Astrocyte (in vitro differentiated cells and primary cell): ENCODE results near the gene PNPLA3. TPM values are rescaled to one million over a fixed set of nuclear protein-coding genes. Genes with fewer than 3 reads are reported as not detected.

ENCODE experiments used
- DNase-seq: peaks from one replicate; pipeline ENCODE4 v3.0.0-alpha.2; 2010; ENCODE audit warnings: low read depth
- FAIRE-seq: peaks from 2 replicates; lab custom pipeline; 2011; peaks lifted over from hg19 to GRCh38; lab: Jason Lieb, UNC
- H2AFZ ChIP-seq: 2 replicates; pipeline ENCODE4 v1.6.0; 2012; ENCODE audit warnings: low read depth, low read length, inconsistent platforms
- H3K27ac ChIP-seq: 2 replicates; pipeline ENCODE4 v1.5.1; 2011; ENCODE audit warnings: low read depth, low read length, inconsistent platforms
- H3K27me3 ChIP-seq: 2 replicates; pipeline ENCODE4 v1.6.0; 2011; ENCODE audit warnings: low read length, inconsistent platforms; ENCODE audit not compliant: insufficient read depth
- H3K36me3 ChIP-seq: 2 replicates; pipeline ENCODE4 v1.5.1; 2011; ENCODE audit warnings: low read length, inconsistent platforms; ENCODE audit not compliant: insufficient read depth
- H3K4me1 ChIP-seq: 2 replicates; pipeline ENCODE4 v1.5.1; 2011; ENCODE audit warnings: low read length, inconsistent platforms; ENCODE audit not compliant: insufficient read depth
- H3K4me2 ChIP-seq: 2 replicates; pipeline ENCODE4 v1.6.0; 2012; ENCODE audit warnings: low read length, inconsistent platforms
- H3K4me3 ChIP-seq: 2 replicates; pipeline ENCODE4 v1.5.1; 2011; ENCODE audit warnings: low read depth, mild to moderate bottlenecking, low read length, inconsistent platforms; ENCODE audit not compliant: insufficient read depth
- H3K79me2 ChIP-seq: 2 replicates; pipeline ENCODE4 v1.6.0; 2012; ENCODE audit warnings: mild to moderate bottlenecking, low read length, inconsistent platforms; ENCODE audit not compliant: insufficient read depth
- H3K9ac ChIP-seq: 2 replicates; pipeline ENCODE4 v1.6.0; 2012; ENCODE audit warnings: mild to moderate bottlenecking, low read length, inconsistent platforms
- H3K9me3 ChIP-seq: 2 replicates; pipeline ENCODE4 v1.5.1; 2012; ENCODE audit warnings: low read depth, mild to moderate bottlenecking, low read length, inconsistent platforms; ENCODE audit not compliant: insufficient read depth
- H4K20me1 ChIP-seq: 2 replicates; pipeline ENCODE4 v1.6.0; 2012; ENCODE audit warnings: low read length, inconsistent platforms; ENCODE audit not compliant: insufficient read depth
- H3K27ac Mint-ChIP-seq: one replicate; pipeline ENCODE4 v1.8.0; 2021; ENCODE audit warnings: mild to moderate bottlenecking, mixed read lengths; ENCODE audit not compliant: unreplicated experiment
- H3K27me3 Mint-ChIP-seq: one replicate; pipeline ENCODE4 v1.8.0; 2021; ENCODE audit warnings: low read depth, mixed read lengths; ENCODE audit not compliant: unreplicated experiment
- H3K36me3 Mint-ChIP-seq: one replicate; pipeline ENCODE4 v1.8.0; 2021; ENCODE audit warnings: low read depth, mixed read lengths; ENCODE audit not compliant: unreplicated experiment
- H3K4me1 Mint-ChIP-seq: one replicate; pipeline ENCODE4 v1.8.0; 2021; ENCODE audit warnings: low read depth, mixed read lengths; ENCODE audit not compliant: unreplicated experiment
- H3K4me3 Mint-ChIP-seq: one replicate; pipeline ENCODE4 v1.8.0; 2021; ENCODE audit warnings: mild to moderate bottlenecking, moderate library complexity, mixed read lengths; ENCODE audit not compliant: unreplicated experiment
- H3K9me3 Mint-ChIP-seq: one replicate; pipeline ENCODE4 v1.8.0; 2021; ENCODE audit warnings: mild to moderate bottlenecking, mixed read lengths; ENCODE audit not compliant: unreplicated experiment
- CTCF ChIP-seq: IDR thresholded peaks from 2 replicates; pipeline ENCODE4 v1.5.1; 2011; ENCODE audit warnings: low read depth, mild to moderate bottlenecking, inconsistent platforms, low read length, moderate library complexity; ENCODE audit not compliant: insufficient read depth
- EZH2 ChIP-seq: IDR thresholded peaks from 2 replicates; pipeline ENCODE4 v1.6.1; 2012; ENCODE audit warnings: mild to moderate bottlenecking, low read length, inconsistent platforms; ENCODE audit not compliant: insufficient read depth
- total RNA-seq: library from RNA; stranded (reverse); gene quantifications from 2 replicates; pipeline ENCODE4 v1.2.1, GENCODE V29; 2021

Gene PNPLA3
- total RNA-seq, 1 donor from 2014 or later = 10.8 TPM

- Histone ChIP-seq H3K79me2 (no peaks in the 10 kb centered on the region), H3K27me3 (no peaks in the 10 kb centered on the region), H3K27ac (no peak overlapping the region), H3K36me3 (peaks cover 41% of the 10 kb centered on the region), H4K20me1 (no peaks in the 10 kb centered on the region), H3K9me3 (no peaks in the 10 kb centered on the region), H3K4me3 (no peak overlapping the region), H2AFZ (no peak overlapping the region), H3K4me1 (no peaks in the 10 kb centered on the region), H3K4me2 (no peak overlapping the region), H3K9ac (no peak overlapping the region)
- Mint-ChIP-seq H3K27me3 (no peaks in the 10 kb centered on the region), H3K36me3 (peaks cover 12% of the 10 kb centered on the region), H3K4me3 (no peak overlapping the region), H3K27ac (no peak overlapping the region), H3K9me3 (no peaks in the 10 kb centered on the region), H3K4me1 (no peaks in the 10 kb centered on the region)
- FAIRE-seq (no peak), DNase-seq (no peak)
- TF ChIP-seq CTCF = no peak
- no peak for TF ChIP-seq EZH2
Observed at GRCh38 chr22:43980996-43981395, 57.4 kb downstream of the PNPLA3 start.

GRCh38 chr22:43983808-43984207, 60.2 kb downstream of the PNPLA3 start:
- H3K4me3 ChIP-seq = no peak overlapping the region
- no peaks in the 10 kb centered on the region for H3K27me3 Mint-ChIP-seq
- H2AFZ ChIP-seq = no peak overlapping the region
- no peak overlapping the region for H3K4me2 ChIP-seq
- no peaks in the 10 kb centered on the region for H3K4me1 Mint-ChIP-seq
- H3K27ac ChIP-seq = no peak overlapping the region
- H3K4me1 ChIP-seq = no peaks in the 10 kb centered on the region
- H3K4me3 Mint-ChIP-seq = no peak overlapping the region
- H4K20me1 ChIP-seq = no peaks in the 10 kb centered on the region
- H3K27me3 ChIP-seq = no peaks in the 10 kb centered on the region
- no peaks in the 10 kb centered on the region for H3K9me3 Mint-ChIP-seq
- no peaks in the 10 kb centered on the region for H3K9me3 ChIP-seq
- peaks cover 34% of the 10 kb centered on the region for H3K36me3 ChIP-seq
- no peak overlapping the region for H3K9ac ChIP-seq
- no peaks in the 10 kb centered on the region for H3K79me2 ChIP-seq
- FAIRE-seq = no peak
- peaks cover 15% of the 10 kb centered on the region for H3K36me3 Mint-ChIP-seq
- no peak for TF ChIP-seq EZH2
- no peak for TF ChIP-seq CTCF
- DNase-seq = no peak
- no peak overlapping the region for H3K27ac Mint-ChIP-seq

GRCh38 chr22:43985532-43985931, 61.9 kb downstream of the PNPLA3 start:
- Histone ChIP-seq H3K9me3 (no peaks in the 10 kb centered on the region), H4K20me1 (no peaks in the 10 kb centered on the region), H3K4me2 (no peak overlapping the region), H2AFZ (no peak overlapping the region), H3K4me3 (no peak overlapping the region), H3K79me2 (no peaks in the 10 kb centered on the region), H3K36me3 (peaks cover 34% of the 10 kb centered on the region), H3K27me3 (no peaks in the 10 kb centered on the region), H3K9ac (no peak overlapping the region), H3K27ac (no peak overlapping the region), H3K4me1 (no peaks in the 10 kb centered on the region)
- H3K27ac Mint-ChIP-seq = no peak overlapping the region
- no peaks in the 10 kb centered on the region for H3K9me3 Mint-ChIP-seq
- DNase-seq (no peak), FAIRE-seq (no peak)
- peaks cover 10% of the 10 kb centered on the region for H3K36me3 Mint-ChIP-seq
- TF ChIP-seq EZH2 = no peak
- no peak for TF ChIP-seq CTCF
- no peaks in the 10 kb centered on the region for H3K4me1 Mint-ChIP-seq
- H3K4me3 Mint-ChIP-seq = no peak overlapping the region
- no peaks in the 10 kb centered on the region for H3K27me3 Mint-ChIP-seq
